ENCODE results near the gene MTERF4.

Gene MTERF4

GRCh38 chr2:241091734-241092445 lies 10.2 kb downstream of the MTERF4 start:
- no peak for DNase-seq (ENCODE audit: extremely low read depth in 1 of 2, low read depth in 1 of 2)

GRCh38 chr2:241091201-241091600 lies 10.9 kb downstream of the MTERF4 start:
- DNase-seq (ENCODE audit: extremely low read depth in 1 of 2, low read depth in 1 of 2) = no peak

- no peak for DNase-seq (ENCODE audit: extremely low read depth in 1 of 2, low read depth in 1 of 2)
These were observed 13.0 kb downstream of the MTERF4 start for GRCh38 chr2:241088791-241089732.

GRCh38 chr2:241088376-241088775 lies 13.7 kb downstream of the MTERF4 start:
- DNase-seq (ENCODE audit: extremely low read depth in 1 of 2, low read depth in 1 of 2) = no peak

GRCh38 chr2:241087420-241088268 lies 14.4 kb downstream of the MTERF4 start:
- no peak for DNase-seq (ENCODE audit: extremely low read depth in 1 of 2, low read depth in 1 of 2)

- DNase-seq (ENCODE audit: extremely low read depth in 1 of 2, low read depth in 1 of 2) = no peak
These were observed 17.1 kb downstream of the MTERF4 start for GRCh38 chr2:241084856-241085444.

GRCh38 chr2:241083091-241083415 lies 19.0 kb downstream of the MTERF4 start:
- no peak for DNase-seq (ENCODE audit: extremely low read depth in 1 of 2, low read depth in 1 of 2)

- DNase-seq (ENCODE audit: extremely low read depth in 1 of 2, low read depth in 1 of 2) = no peak
These were observed 19.6 kb downstream of the MTERF4 start for GRCh38 chr2:241082341-241083090.

- no peak for DNase-seq (ENCODE audit: extremely low read depth in 1 of 2, low read depth in 1 of 2)
These were observed 20.3 kb downstream of the MTERF4 start for GRCh38 chr2:241081643-241082340.

- no peak for DNase-seq (ENCODE audit: extremely low read depth in 1 of 2, low read depth in 1 of 2)
These were observed 20.9 kb downstream of the MTERF4 start for GRCh38 chr2:241081190-241081642.

- DNase-seq (ENCODE audit: extremely low read depth in 1 of 2, low read depth in 1 of 2) = no peak
These were observed 21.5 kb downstream of the MTERF4 start for GRCh38 chr2:241080405-241081189.

- DNase-seq (ENCODE audit: extremely low read depth in 1 of 2, low read depth in 1 of 2) = no peak
These were observed 27.1 kb downstream of the MTERF4 start for GRCh38 chr2:241074901-241075540.

- no peak for DNase-seq (ENCODE audit: extremely low read depth in 1 of 2, low read depth in 1 of 2)
These were observed 27.8 kb downstream of the MTERF4 start for GRCh38 chr2:241074065-241074818.

GRCh38 chr2:241073166-241074064 lies 28.7 kb downstream of the MTERF4 start:
- no peak for DNase-seq (ENCODE audit: extremely low read depth in 1 of 2, low read depth in 1 of 2)

- no peak for DNase-seq (ENCODE audit: extremely low read depth in 1 of 2, low read depth in 1 of 2)
These were observed 29.4 kb downstream of the MTERF4 start for GRCh38 chr2:241072553-241073165.

- DNase-seq (ENCODE audit: extremely low read depth in 1 of 2, low read depth in 1 of 2) = no peak
These were observed 29.9 kb downstream of the MTERF4 start for GRCh38 chr2:241072151-241072550.
